WI38 (cell line): Measurements from ENCODE around the gene SEPTIN14.
"Not testable (repeated sequence)": the region's sequence is repeated elsewhere in the genome, so short reads cannot be mapped to it uniquely, and the experiment has no call there.

Source experiments
- H3K4me3 ChIP-seq: 2 replicates; pipeline ENCODE4 v1.5.1; 2011; ENCODE audit warnings: low read depth, mild to moderate bottlenecking, control low read depth, low read length
- CTCF ChIP-seq: IDR thresholded peaks from 2 replicates; pipeline ENCODE4 v1.5.1; 2012; ENCODE audit warnings: low read depth, mild to moderate bottlenecking, control low read depth, low read length

Gene SEPTIN14

DNA sequence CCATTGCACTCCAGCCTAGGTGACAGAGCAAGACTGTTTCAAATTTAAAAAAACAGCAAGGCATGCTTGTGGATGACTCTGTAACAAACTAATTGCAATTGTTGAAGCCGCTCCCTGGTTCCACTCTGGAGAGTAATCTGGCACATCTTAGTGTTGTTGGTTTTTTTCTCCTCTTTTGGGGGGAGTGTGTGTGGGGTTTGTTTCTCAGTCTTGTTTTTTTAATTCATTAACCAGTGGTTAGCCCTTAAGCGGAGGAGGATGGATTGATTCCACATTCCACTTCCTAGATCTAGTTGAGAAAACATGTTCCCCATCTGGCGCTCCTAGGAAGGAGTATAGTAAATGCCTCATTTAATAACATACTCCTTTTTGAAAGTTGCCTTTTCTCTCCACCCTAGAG is 16.1 kb upstream of the SEPTIN14 start:
- no peak for TF ChIP-seq CTCF
- H3K4me3 ChIP-seq, result no peak overlapping the region

GRCh38 chr7:55877308-55877707 is 14.8 kb upstream of the SEPTIN14 start:
- TF ChIP-seq CTCF, result no peak
- no peak overlapping the region for H3K4me3 ChIP-seq

DNA sequence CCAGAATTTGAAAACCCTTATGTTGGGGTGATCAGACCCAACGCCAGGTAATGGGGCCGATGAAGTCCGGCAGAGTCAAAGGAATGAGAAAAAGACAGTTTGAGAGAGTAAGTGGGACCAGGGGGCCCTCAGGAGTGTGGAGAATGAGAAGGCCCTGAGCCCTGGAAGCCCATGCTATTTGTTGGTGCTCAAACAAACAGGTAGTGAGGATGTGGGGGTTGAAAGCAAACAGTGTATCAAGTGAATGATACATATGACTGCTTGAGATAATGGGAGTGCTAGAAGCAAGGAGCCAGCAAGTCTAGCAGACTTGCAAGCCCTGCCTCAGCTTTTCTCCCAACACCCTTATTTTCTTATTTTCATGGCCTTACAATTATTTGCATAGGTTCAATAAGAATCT is 11.2 kb upstream of the SEPTIN14 start:
- H3K4me3 ChIP-seq, result no peak overlapping the region
- TF ChIP-seq CTCF, result no peak

GRCh38 chr7:55871932-55872485 is 9.5 kb upstream of the SEPTIN14 start:
- no peak overlapping the region for H3K4me3 ChIP-seq
- TF ChIP-seq CTCF, result no peak

GRCh38 chr7:55868989-55869388 is 6.4 kb upstream of the SEPTIN14 start:
- H3K4me3 ChIP-seq, result not testable (repeated sequence)

DNA sequence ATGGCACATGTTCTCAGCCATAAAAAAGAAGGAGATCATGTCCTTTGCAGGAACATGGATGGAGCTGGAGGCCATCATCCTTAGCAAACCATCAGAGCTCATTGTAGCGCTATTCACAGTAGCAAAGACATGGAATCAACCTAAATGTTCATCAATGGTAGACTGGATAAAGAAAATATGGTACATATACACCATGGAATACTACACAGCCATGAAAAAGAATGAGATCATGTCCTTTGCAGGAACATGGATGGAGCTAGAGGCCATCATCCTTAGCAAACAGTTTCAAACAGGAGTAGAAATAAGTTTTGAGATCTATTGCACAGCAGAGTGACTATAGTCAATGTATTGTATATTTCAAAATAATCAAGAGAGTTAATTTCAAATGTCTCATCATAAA is 17.4 kb downstream of the SEPTIN14 start:
- not testable (repeated sequence) for H3K4me3 ChIP-seq

GRCh38 chr7:55838595-55838994 is 24.0 kb downstream of the SEPTIN14 start:
- no peak for TF ChIP-seq CTCF

GRCh38 chr7:55827577-55827976 is 35.0 kb downstream of the SEPTIN14 start:
- H3K4me3 ChIP-seq, result no peak overlapping the region
- no peak for TF ChIP-seq CTCF

More at GRCh38 chr7:55838595-55838994, 24.0 kb downstream of the SEPTIN14 start:
- H3K4me3 ChIP-seq, result peak overlapping the region; percentile 9; the same call in 1 of the 2 replicates

GRCh38 chr7:55818686-55819085 is 43.9 kb downstream of the SEPTIN14 start:
- TF ChIP-seq CTCF, result no peak
- no peak overlapping the region for H3K4me3 ChIP-seq

DNA sequence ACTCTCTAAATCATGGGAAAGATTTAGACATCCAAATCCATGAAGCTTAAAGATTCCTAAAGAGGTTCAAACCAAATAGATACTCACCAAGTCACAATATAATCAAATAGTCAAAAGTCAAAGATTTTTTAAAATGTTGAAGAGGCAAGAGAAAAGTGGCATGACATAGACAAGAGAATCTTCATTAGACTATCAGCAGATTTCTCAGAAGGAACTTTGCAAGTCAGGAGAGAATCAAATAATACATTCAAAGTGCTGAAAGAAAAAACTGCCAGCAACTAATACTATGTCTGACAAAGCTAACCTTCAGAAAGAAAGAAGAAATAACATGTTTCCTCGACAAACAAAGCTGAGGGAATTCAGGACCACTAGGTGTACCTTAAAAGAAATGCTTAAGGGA is 65.3 kb downstream of the SEPTIN14 start:
- not testable (repeated sequence) for H3K4me3 ChIP-seq
